GM23338 (cell line): ENCODE data around the gene CFAP100. TPM values are rescaled to one million over a fixed set of nuclear protein-coding genes. Genes with fewer than 3 reads are reported as not detected.

Experiments used
- ATAC-seq: fragments of 200-7000 bp; cut with Tn5 transposase; 3 replicates; pipeline ENCODE4 v1.9.1; 2020
- DNase-seq: peaks from one replicate; pipeline ENCODE4 v3.0.0-alpha.2; 2015; ENCODE audit warnings: low spot score
- H2AFZ ChIP-seq: fragments of 200-600 bp; sonication (generic); 2 replicates; pipeline ENCODE4 v1.8.0; 2016; ENCODE audit warnings: antibody characterized with exemption, mild to moderate bottlenecking, moderate library complexity
- H3F3A ChIP-seq: fragments of 200-600 bp; sonication (generic); replicated peaks from 2 replicates; pipeline ENCODE4 v1.8.0; 2017; ENCODE audit warnings: antibody characterized with exemption, mixed run types, low read depth
- H3K27ac ChIP-seq: fragments of 200-600 bp; sonication (generic); 2 replicates; pipeline ENCODE4 v1.6.1; 2016; ENCODE audit warnings: low read depth
- H3K27me3 ChIP-seq: fragments of 200-600 bp; sonication (generic); 2 replicates; pipeline ENCODE4 v1.8.0; 2016; ENCODE audit warnings: mild to moderate bottlenecking, mixed run types, moderate library complexity; ENCODE audit not compliant: insufficient read depth
- H3K36me3 ChIP-seq: fragments of 200-600 bp; sonication (generic); 2 replicates; pipeline ENCODE4 v1.8.0; 2016; ENCODE audit warnings: mild to moderate bottlenecking; ENCODE audit not compliant: insufficient read depth
- H3K4me1 ChIP-seq: fragments of 200-600 bp; sonication (generic); 2 replicates; pipeline ENCODE4 v1.8.0; 2016; ENCODE audit warnings: mild to moderate bottlenecking, moderate library complexity; ENCODE audit not compliant: insufficient read depth
- H3K4me2 ChIP-seq: fragments of 200-600 bp; sonication (generic); 2 replicates; pipeline ENCODE4 v1.7.1; 2017; ENCODE audit warnings: mixed run types
- H3K4me3 ChIP-seq: fragments of 200-600 bp; sonication (generic); 2 replicates; pipeline ENCODE4 v1.6.1; 2016; ENCODE audit warnings: mixed run types
- H3K79me2 ChIP-seq: fragments of 200-600 bp; sonication (generic); replicated peaks from 2 replicates; pipeline ENCODE4 v1.8.0; 2017; ENCODE audit warnings: mild to moderate bottlenecking; ENCODE audit not compliant: insufficient read depth
- H3K9me2 ChIP-seq: fragments of 200-600 bp; sonication (generic); 2 replicates; pipeline ENCODE4 v1.8.0; 2017; ENCODE audit not compliant: insufficient read depth
- H4K20me1 ChIP-seq: fragments of 200-600 bp; sonication (generic); replicated peaks from 2 replicates; pipeline ENCODE4 v1.8.0; 2017; ENCODE audit warnings: mild to moderate bottlenecking; ENCODE audit not compliant: insufficient read depth
- H3K27ac Mint-ChIP-seq: 2 replicates; pipeline ENCODE4 v1.8.0; 2020; ENCODE audit warnings: inconsistent platforms, mild to moderate bottlenecking, moderate library complexity, mixed read lengths
- H3K27me3 Mint-ChIP-seq: 3 replicates; pipeline ENCODE4 v1.8.0; 2022; ENCODE audit warnings: low read depth, mild to moderate bottlenecking, moderate library complexity, mixed read lengths, inconsistent platforms; ENCODE audit not compliant: insufficient read depth, poor library complexity
- H3K36me3 Mint-ChIP-seq: 3 replicates; pipeline ENCODE4 v1.8.0; 2021; ENCODE audit warnings: low read depth, mild to moderate bottlenecking, inconsistent platforms, moderate library complexity, mixed read lengths
- H3K4me1 Mint-ChIP-seq: 3 replicates; pipeline ENCODE4 v1.8.0; 2020; ENCODE audit warnings: mild to moderate bottlenecking, inconsistent platforms, mixed read lengths
- H3K4me3 Mint-ChIP-seq: 3 replicates; pipeline ENCODE4 v1.8.0; 2021; ENCODE audit warnings: moderate library complexity, mild to moderate bottlenecking, inconsistent platforms, mixed read lengths
- H3K9me3 Mint-ChIP-seq: 3 replicates; pipeline ENCODE4 v1.8.0; 2020; ENCODE audit warnings: moderate library complexity, mild to moderate bottlenecking, inconsistent platforms, mixed read lengths
- CREB1 ChIP-seq: fragments of 250-450 bp; sonication (Bioruptor Pico); IDR thresholded peaks from 2 replicates; pipeline ENCODE4 v1.5.0; 2020; ENCODE audit warnings: low read depth, mild to moderate bottlenecking, moderate library complexity
- CTCF ChIP-seq, 2 experiments: fragments of 200-600 bp in 1 of 2; sonication (generic) in 1 of 2; conservative IDR thresholded peaks; 2 replicates each; pipeline versions ENCODE4 v1.5.1 to v1.6.1; 2016 to 2017; ENCODE audit warnings: antibody characterized with exemption in 2 of 2, low read depth in 2 of 2, mild to moderate bottlenecking in 2 of 2, moderate library complexity in 1 of 2
- EZH2 ChIP-seq: fragments of 200-600 bp; sonication (generic); IDR thresholded peaks from one replicate; pipeline ENCODE4 v1.8.0; 2017; ENCODE audit warnings: antibody characterized with exemption, mild to moderate bottlenecking, low read depth; ENCODE audit not compliant: unreplicated experiment
- EZH2phosphoT487 ChIP-seq: fragments of 200-600 bp; sonication (generic); IDR thresholded peaks from one replicate; pipeline ENCODE4 v1.8.1; 2018; ENCODE audit warnings: antibody characterized with exemption; ENCODE audit not compliant: unreplicated experiment
- JUNB ChIP-seq: IDR thresholded peaks from one replicate; pipeline ENCODE4 v1.6.1; 2016; ENCODE audit warnings: antibody characterized with exemption; ENCODE audit not compliant: unreplicated experiment
- POLR2AphosphoS5 ChIP-seq: IDR thresholded peaks from 2 replicates; pipeline ENCODE4 v1.6.1; 2016; ENCODE audit warnings: antibody characterized with exemption, low read depth
- STAT1 ChIP-seq: IDR thresholded peaks from one replicate; pipeline ENCODE4 v1.6.1; 2016; ENCODE audit warnings: antibody characterized with exemption; ENCODE audit not compliant: unreplicated experiment
- ZNF114 ChIP-seq: fragments of 250-450 bp; sonication (Bioruptor Pico); IDR thresholded peaks from 2 replicates; pipeline ENCODE4 v1.5.0; 2020; ENCODE audit warnings: mild to moderate bottlenecking, moderate library complexity
- ZNF331 ChIP-seq: fragments of 250-450 bp; sonication (Bioruptor Pico); IDR thresholded peaks from 2 replicates; pipeline ENCODE4 v1.5.0; 2020; ENCODE audit warnings: low read depth, mild to moderate bottlenecking, moderate library complexity
- ZNF462 ChIP-seq: fragments of 250-450 bp; sonication (Bioruptor Pico); IDR thresholded peaks from 2 replicates; pipeline ENCODE4 v1.5.0; 2020; ENCODE audit warnings: mild to moderate bottlenecking, moderate library complexity
- polyA plus RNA-seq: library from polyadenylated mRNA; unstranded; fragments of >200 nt; fragmentation: Nextera tagmentation; extraction: Ambion mirVana; gene quantifications from 2 replicates; pipeline ENCODE4 v1.2.1, GENCODE V29; 2016
- total RNA-seq: library from RNA; depleted of rRNA; stranded (reverse); fragments of >200 nt; shearing (Covaris generic); gene quantifications from 2 replicates; pipeline ENCODE4 v1.2.3, GENCODE V29; 2014
- TF ChIP-seq, protein P1 (sequence below): IDR thresholded peaks from 2 replicates; pipeline ENCODE4 v1.6.1; 2016; ENCODE audit warnings: antibody characterized with exemption

CFAP100 gene
- total and polyA plus RNA-seq, 2 experiments from 2014 or later = 0.07 TPM; not detected in 1

- TF ChIP-seq, protein P1, sequence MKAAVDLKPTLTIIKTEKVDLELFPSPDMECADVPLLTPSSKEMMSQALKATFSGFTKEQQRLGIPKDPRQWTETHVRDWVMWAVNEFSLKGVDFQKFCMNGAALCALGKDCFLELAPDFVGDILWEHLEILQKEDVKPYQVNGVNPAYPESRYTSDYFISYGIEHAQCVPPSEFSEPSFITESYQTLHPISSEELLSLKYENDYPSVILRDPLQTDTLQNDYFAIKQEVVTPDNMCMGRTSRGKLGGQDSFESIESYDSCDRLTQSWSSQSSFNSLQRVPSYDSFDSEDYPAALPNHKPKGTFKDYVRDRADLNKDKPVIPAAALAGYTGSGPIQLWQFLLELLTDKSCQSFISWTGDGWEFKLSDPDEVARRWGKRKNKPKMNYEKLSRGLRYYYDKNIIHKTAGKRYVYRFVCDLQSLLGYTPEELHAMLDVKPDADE = no peak
- TF ChIP-seq STAT1 (no peak), EZH2 (no peak), ZNF331 (no peak), ZNF462 (CRISPR knock-in tag) (no peak), EZH2phosphoT487 (no peak)
Observed at GRCh38 chr3:126454437-126455198, 59.9 kb downstream of the CFAP100 start (continued).

GRCh38 chr3:126456211-126456610, 61.5 kb downstream of the CFAP100 start:
- H3K27me3 Mint-ChIP-seq = peaks cover 3% of the 10 kb centered on the region
- Histone ChIP-seq H3K4me2 (no peak overlapping the region), H3K27me3 (no peaks in the 10 kb centered on the region), H3K4me1 (no peaks in the 10 kb centered on the region), H4K20me1 (peaks cover 19% of the 10 kb centered on the region), H3K9me2 (no peaks in the 10 kb centered on the region), H3K79me2 (peaks cover 42% of the 10 kb centered on the region), H3K27ac (no peak overlapping the region), H3K4me3 (no peak overlapping the region), H3K36me3 (peaks cover 18% of the 10 kb centered on the region), H2AFZ (no peak overlapping the region), H3F3A (no peaks in the 10 kb centered on the region)
- H3K27ac Mint-ChIP-seq = no peak overlapping the region
- H3K9me3 Mint-ChIP-seq = no peaks in the 10 kb centered on the region
- no peak overlapping the region for H3K4me3 Mint-ChIP-seq
- H3K36me3 Mint-ChIP-seq = peaks cover 67% of the 10 kb centered on the region
- H3K4me1 Mint-ChIP-seq = no peaks in the 10 kb centered on the region
- DNase-seq (no peak), ATAC-seq (no peak)
- TF ChIP-seq ZNF114 (CRISPR knock-in tag) (no peak), JUNB (no peak), CTCF (conservative IDR thresholded peaks at IDR 0.05; ENCODE audit: low read depth in 2 of 2) (no peak), EZH2phosphoT487 (no peak), POLR2AphosphoS5 (no peak), CREB1 (CRISPR knock-in tag) (no peak), EZH2 (no peak)
- TF ChIP-seq, protein P1 = no peak
